NOMO-1 treated with dmso at 0.1 percent for 144 hours (cell line): Measurements from ENCODE around the gene BNIPL.

Source experiments
- DNase-seq: peaks from one replicate; lab custom pipeline; 2025; ENCODE audit not compliant: unreplicated experiment; lab: John Stamatoyannopoulos, UW

BNIPL gene

DNA sequence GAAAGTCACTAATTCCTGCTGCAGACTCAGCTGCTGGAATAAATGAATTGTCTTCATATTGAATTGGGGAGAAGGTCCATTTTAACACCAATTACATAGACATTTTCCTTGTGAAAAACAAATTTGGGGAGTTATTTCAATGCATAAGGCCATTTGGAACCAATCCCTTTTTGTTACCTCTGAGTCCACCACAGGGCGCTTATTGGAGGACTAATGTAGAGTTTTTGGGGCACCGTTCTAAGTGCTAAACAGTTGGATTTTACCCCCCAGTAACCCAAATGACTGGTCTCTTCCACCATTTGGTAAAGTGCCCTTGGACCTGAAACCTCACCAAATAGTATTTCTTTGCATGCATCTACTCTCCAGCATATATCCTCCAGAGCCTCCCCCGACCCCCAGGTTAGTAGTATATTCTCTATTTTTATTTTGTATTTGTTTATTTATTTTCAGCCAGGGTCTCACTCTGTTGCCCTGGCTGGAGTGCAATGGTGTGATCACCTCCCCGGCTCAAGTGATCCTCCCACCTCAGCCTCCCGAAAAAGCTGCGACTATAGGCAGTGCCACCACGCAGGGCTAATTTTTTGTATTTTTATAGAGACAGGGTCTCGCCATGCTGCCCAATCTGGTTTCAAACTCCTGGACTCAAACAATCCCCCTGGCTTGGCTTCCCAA is 26.6 kb upstream of the BNIPL start:
- no peak for DNase-seq

DNA sequence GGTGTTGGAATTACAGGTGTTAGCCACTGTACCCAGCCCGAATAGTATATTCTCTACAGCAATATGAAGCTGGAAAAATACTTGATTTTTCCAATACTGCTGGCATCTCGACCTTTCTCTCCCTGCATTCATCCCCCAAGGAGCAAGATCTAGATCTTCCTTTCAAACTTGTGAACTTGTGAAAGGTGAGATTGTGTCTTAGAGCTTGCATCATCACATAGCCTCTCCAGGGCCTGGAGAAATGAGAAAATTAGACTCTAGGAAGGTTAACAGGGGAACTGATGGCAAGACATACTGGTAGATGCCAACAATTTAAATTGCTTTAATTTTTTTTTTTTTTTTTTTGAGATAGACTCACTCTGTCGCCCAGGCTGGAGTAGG is 26.1 kb upstream of the BNIPL start:
- DNase-seq, result no peak

DNA sequence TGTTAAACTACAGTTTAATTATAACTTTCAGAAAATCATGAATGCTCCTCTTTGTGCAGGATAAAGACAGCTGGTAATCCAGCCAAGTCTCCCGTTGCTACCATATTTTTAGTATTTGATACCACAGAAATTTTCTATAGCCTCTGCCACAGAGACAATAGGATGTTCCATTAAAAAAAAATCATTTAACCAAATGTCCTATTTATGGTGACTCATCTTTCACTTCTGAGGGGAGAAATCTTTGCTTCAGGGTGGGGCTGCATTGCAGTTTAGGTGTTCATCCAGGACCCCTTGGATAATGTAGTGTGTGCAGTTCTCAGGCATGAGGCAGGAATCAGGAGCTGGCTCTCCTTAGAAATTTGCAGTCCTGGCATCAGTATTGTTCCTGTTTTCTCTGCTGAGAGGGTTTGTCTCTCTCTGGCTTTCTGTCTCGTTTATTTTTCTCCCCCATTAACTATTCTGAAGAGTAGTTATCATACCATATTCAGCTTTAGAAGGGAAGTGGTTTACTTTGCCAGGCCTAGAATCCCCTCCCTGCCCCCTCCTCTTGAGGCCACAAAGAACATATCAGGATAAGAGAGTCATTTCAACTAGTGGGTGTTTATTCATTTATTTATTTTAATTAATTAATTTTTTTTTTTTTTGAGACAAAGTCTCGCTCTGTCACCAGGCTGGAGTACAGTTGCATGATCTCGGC is 25.1 kb upstream of the BNIPL start:
- DNase-seq, result no peak

DNA sequence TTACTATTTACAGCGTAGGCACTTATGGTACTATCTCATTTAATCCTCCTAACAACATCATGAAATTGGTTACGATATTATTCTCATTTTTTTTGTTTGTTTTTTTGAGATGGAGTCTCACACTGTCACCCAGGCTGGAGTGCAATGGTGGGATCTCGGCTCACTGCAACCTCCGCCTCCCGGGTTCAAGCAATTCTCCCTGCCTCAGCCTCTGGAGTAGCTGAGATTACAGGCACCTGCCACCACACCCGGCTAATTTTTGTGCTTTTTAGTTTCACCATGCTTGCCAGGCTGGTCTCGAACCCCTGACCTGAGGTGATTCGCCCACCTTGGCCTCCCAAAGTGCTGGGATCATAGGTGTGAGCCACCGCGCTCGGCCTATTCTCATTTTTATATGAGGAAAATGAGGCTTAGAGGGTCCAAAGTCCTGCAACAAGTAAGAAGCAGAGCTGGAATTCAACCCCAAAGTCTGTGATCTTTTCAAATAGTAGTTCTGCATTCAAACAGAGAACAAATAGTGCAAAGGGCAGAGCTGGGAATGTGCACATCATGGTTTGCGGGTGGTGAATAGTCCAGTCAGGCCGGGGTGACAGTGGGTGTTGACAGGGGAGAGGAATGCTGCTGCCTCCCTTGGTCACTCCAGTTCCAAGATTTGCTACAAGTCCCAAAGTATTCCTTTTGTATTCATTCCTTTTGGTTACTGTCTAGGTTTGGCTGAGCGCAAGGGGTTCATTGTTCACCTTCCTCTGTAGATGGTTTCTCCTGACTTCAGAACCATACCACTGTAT is 23.5 kb upstream of the BNIPL start:
- DNase-seq, result no peak

DNA sequence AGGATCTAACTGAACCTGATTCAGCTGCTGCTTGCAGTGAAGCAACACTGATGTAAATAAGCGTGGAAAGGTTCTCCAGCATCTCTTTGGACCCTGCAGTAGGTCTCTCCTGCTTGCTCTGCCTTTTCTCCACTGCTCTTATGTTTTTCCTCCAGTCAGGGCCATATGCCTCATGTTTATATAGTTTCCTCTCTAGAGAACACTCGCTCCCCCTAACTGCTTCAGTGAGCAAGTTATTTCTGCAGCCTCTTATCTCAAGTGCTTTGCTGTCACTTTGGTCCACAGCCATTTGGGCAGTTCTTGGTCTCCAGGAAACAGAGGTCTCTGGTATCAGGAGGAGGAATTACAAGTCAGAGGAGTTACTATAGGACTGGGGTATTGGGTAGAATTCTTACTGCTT is 22.9 kb upstream of the BNIPL start:
- DNase-seq, result no peak

DNA sequence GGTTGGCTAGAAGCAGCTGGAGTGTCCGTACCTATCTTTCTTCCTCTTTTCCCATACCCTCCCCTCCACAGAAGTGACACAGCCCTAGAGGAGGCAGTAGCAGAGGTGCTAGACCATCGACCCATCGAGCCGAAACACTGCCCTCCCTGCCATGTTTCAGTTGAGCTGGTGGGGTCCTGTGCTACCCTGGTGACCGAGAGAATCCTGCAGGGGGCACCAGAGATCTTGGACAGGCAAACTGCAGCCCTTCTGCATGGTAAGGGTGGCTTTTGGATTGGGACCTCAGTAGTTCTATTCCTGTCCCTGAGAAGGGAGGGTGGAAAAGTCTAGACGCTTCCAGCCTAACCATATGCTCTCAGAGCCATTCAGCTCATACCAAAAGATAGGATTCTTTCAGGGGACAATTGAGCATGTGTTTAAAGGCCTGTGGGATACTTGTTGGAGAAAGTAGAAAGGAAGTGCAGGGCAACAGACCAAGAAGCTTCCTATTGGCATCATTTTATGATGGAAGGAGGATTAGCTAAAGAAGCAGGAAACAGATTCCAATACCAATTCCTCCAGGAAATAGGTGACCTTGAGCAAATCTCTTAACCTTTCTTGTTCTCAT is 11.7 kb upstream of the BNIPL start:
- peak; percentile 45 for DNase-seq

DNA sequence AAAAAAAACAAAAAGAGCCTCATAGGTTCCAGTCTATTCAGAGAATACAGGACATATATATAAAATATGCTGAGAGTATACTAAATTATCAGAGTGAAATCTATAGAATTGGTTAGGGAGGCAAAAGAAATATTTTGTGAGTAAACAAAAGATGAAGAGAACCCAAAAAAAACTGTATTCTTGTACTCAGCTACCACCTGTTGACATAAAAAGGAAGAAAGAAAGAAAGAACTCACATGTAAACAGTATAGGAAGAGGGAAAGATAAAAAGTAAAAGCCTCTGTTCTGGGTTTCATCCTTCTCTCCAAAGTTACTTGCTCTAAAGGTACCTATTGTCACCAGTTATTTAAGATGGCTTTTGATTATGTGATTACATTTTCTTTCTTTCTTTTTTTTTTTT is 9.9 kb upstream of the BNIPL start:
- no peak for DNase-seq

DNA sequence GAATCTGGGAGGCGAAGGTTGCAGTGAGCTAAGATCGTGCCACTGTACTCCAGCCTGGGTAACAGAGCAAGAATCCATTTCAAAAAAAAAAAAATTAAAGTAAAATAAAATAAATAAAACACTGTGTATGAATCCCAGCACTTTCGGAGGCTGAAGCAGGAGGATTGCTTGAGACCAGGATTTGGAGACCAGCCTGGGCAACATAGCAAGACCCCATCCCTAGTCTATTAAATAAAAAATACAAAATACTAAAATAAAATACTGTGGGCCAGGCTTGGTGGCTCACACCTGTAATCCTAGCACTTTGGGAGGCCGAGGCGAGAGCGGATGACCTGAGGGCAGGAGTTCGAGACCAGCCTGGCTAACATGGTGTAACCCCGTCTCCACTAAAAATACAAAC is 4.2 kb upstream of the BNIPL start:
- DNase-seq, result no peak

DNA sequence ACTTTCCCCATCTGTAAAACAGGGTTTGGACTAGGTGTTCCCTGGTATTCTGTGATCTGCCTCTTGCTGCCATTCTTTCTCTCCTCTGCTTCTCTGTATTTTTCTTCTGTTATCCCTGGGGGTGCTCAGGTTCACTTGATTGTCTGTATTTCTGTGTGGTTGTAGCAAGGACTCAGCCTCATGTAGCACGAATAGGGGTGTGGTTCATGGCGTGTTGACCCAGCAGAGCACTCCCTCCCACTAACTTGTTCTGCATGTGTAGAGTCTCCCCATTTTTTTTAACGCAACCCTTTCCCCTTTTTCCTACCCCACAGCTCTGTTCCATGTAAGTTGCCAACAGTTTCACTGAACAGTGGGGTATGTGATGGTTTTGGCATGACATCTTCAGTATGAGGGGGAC is 1.2 kb upstream of the BNIPL start:
- DNase-seq, result no peak

DNA sequence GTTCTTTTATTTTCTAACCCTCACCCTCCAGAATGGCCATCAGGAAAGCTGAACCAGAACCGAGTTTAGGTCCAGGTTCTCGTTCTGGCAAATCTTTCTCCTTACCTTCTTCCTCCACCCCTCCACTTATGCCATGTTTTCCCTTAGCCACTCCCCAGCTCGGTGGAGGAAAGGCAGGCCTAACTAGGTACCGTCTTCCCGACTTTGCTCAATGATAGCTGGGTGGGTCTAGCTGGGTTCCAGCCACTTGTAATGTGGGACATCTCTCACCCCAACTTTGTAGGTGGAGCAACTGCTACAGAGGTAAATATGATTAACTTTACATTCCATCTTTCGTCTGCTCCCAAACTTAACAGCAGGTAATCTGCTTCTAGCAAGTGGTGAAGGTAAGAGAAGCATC is 646 bp downstream of the BNIPL start:
- DNase-seq, result no peak

DNA sequence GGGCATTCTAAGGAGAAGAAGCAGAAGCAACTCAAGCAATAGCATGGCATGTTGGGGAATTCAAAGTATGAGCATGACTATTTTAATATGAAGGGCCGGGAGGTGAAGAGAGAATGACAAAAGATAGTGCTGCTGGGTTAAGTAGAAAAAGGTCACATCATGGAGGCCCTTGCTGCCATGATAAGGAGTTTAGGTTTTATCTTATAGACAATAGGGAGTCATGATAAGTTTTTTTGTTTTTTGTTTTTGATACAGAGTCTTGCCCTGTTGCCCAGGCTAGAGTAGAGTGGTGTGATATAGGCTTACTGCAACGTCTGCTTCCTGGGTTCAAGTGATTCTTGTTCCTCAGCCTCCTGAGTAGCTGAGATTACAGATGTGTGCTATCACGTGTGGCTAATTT is 3.1 kb downstream of the BNIPL start:
- DNase-seq, result no peak

DNA sequence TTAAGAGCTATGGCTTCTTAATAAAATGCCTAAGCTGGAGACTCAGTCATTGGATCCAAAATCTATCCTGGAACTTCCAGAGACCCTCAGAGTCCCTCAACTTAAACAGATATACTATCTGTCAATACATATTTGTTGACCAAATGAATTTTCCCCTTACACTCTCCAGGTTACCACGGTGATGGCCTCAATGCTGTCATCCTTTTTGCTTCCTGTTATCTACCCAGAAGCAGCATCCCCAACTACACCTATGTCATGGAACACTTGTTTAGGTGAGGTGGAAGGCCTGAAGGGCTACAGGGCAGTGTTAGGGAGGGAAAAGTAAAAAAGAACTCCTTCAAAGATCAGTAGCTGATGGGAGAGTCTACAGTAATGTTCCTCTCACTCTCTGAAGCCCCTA is 6.8 kb downstream of the BNIPL start:
- no peak for DNase-seq

DNA sequence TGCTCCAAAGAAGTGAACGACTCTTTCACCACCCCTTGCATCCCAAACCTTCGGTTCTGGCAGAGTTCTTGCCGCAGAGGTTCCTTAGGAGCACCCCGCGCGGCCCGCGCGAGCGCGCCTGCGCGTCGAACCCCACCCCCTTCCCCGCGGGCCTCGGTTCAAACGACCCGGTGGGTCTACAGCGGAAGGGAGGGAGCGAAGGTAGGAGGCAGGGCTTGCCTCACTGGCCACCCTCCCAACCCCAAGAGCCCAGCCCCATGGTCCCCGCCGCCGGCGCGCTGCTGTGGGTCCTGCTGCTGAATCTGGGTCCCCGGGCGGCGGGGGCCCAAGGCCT is 11.2 kb downstream of the BNIPL start, which contains the start of gene C1orf56:
TSS of gene C1orf56 (plus strand) at position 161 of the 334 bp plus-strand sequence. CDS start at position 258, 97 bp downstream.
- DNase-seq, result no peak

DNA sequence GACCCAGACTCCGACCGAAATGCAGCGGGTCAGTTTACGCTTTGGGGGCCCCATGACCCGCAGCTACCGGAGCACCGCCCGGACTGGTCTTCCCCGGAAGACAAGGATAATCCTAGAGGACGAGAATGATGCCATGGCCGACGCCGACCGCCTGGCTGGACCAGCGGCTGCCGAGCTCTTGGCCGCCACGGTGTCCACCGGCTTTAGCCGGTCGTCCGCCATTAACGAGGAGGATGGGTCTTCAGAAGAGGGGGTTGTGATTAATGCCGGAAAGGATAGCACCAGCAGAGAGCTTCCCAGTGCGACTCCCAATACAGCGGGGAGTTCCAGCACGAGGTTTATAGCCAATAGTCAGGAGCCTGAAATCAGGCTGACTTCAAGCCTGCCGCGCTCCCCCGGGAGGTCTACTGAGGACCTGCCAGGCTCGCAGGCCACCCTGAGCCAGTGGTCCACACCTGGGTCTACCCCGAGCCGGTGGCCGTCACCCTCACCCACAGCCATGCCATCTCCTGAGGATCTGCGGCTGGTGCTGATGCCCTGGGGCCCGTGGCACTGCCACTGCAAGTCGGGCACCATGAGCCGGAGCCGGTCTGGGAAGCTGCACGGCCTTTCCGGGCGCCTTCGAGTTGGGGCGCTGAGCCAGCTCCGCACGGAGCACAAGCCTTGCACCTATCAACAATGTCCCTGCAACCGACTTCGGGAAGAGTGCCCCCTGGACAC is 11.7 kb downstream of the BNIPL start:
- peak; percentile 50 for DNase-seq

DNA sequence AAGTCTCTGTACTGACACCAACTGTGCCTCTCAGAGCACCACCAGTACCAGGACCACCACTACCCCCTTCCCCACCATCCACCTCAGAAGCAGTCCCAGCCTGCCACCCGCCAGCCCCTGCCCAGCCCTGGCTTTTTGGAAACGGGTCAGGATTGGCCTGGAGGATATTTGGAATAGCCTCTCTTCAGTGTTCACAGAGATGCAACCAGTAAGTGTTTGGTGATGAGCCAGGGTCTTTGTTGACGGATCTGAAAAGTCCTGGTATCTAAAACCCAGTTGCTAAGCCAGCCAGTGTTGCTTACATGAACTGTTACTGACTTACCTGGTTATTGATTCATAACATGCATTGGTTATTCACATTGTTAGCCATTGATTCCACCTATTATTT is 12.3 kb downstream of the BNIPL start:
- no peak for DNase-seq

DNA sequence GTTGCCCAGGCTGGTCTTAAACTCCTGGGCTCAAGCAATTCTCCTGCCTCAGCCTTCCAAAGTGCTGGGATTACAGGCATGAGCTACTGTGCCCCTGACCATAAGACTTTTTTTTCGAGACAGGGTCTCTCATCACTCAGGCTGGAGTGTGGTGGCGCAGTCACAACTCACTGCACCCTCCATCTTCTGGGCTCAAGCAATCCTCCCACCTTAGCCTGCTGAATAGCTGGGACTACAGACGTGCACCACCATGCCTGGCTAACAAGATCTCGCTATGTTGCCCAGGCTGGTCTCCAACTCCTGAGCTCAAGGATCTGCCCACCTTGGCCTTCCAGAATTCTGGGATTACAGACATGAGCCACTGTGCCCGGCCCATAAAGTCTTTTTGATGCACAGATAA is 13.1 kb downstream of the BNIPL start:
- no peak for DNase-seq

DNA sequence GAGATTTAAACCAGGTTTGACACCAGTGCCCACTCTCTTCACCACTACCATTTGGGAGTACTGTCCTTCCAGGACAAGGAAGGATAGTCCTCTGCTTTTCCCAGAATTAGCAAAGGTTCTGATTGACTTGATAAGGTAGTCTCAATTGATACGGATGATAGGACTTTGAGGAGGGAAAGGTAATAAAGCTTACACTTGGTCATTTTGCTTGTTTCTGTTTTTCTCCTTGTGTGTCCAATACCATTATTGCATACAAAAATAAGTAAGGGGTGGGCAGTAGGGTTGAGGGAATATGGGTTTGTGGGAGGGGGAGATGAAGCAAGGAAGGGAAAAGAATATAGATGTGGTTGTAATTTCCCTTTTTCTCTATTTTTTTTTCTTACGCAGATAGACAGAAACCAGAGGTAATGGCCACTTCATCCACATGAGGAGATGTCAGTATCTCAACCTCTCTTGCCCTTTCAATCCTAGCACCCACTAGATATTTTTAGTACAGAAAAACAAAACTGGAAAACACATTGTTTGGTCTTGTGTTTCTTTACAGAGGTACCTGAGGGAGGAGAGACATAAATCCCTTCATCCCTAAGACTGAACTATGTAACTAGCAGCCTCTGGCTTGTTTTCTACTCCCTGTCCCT is 13.8 kb downstream of the BNIPL start:
- no peak for DNase-seq

DNA sequence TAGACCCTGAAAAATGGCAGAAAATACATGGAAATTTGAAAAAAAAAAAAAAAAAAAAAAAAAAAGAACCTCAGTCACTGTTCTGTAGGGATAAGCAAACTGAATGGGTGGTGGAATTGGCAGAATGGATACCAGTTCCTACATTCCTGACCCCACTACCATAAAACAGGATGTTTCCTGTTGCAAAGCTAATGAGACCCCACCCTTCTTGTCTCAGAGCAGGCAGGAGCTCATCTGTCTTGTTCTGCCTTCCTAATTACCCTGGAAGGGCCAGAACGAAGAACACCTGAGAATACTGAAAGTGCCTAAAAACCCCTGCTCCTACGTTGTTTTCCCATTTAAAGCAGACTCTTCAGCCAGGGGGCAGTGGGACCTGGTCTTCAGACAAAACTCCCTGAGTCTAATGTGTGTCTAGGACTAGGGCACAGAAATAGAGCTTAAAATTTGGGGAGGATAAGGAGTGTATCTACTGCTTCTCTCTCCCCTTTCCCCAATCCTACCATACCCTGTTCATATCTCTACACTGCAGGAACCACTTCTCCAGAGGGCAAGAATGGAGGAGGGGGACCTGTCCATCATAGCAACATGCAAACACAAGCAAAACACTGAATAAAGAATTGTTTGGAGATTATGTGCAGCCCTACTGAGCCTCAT is 15.1 kb downstream of the BNIPL start:
- DNase-seq, result no peak

DNA sequence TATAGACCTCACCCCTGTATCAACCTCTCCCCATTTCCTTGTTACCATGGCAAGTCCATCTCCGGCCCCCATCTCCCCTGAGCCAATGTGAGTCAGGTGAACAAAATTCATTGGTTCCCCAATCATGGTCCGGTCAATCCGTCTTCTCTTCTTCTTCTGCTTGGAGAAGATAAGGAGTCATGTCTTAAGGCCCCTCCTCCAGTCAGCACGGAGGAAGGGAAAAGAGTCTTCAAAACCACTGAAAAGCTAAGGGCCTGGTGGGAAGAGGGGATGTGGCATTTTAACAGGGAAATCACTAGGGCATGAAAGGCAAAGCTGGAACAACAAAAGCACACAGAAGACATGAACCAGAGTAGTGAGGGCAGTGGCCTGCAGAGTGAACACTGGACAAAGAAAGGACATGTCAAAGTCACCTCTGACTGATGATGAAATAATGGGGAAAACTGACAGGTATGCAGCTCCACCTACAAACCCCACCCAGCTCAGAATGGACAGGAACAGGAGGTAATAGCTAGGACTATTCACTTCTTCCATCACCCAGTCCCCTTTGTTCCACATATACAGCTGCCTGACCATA is 18.7 kb downstream of the BNIPL start:
- no peak for DNase-seq

DNA sequence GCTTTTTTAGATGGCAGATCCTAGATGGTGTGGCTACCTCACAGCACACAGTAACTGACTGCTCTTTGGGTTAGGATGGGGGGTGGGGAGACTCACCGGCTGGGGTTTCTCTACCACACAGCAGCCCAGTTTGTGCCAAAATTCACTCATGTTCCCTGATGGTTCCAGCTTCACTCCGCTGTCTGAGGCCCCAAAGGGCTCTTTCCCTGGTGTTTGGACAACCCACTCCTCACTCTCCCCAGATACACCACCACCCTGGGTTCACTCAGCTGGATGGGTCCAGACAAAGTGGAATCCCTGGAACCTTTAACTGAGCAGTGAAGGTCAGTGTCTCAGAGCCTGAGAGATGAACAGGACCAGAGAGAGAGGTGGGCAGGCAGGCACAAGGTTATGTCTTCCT is 19.2 kb downstream of the BNIPL start:
- DNase-seq, result no peak
